Activated T-helper 2 cell treated with anti-CD3 and anti-CD28 coated beads, Interferon-gamma antibody, Interleukin-2, Interleukin-4, amounts not matched to agents 10 μg/mL and 5 μg/mL and 100 μg/mL, durations not matched to agents 14 hours and 24 hours and 36 hours (primary cell): ENCODE results near the gene CLCN3. TPM values are rescaled to one million over a fixed set of nuclear protein-coding genes. Genes with fewer than 3 reads are reported as not detected.

Experiments
- DNase-seq: peaks from one replicate; pipeline ENCODE4 v3.0.0; 2021; ENCODE audit warnings: low spot score
- H3K27ac Mint-ChIP-seq: one replicate; pipeline ENCODE4 v1.8.0; 2021; ENCODE audit warnings: mixed read lengths
- H3K27me3 Mint-ChIP-seq: one replicate; pipeline ENCODE4 v1.8.0; 2021; ENCODE audit warnings: low read depth, mixed read lengths
- H3K36me3 Mint-ChIP-seq: one replicate; pipeline ENCODE4 v1.8.0; 2021; ENCODE audit warnings: low read depth, mixed read lengths
- H3K4me1 Mint-ChIP-seq: one replicate; pipeline ENCODE4 v1.8.0; 2021; ENCODE audit warnings: low read depth, mixed read lengths
- H3K4me3 Mint-ChIP-seq: one replicate; pipeline ENCODE4 v1.8.0; 2021; ENCODE audit warnings: low read depth, mild to moderate bottlenecking, moderate library complexity, mixed read lengths
- H3K9me3 Mint-ChIP-seq: one replicate; pipeline ENCODE4 v1.8.0; 2021; ENCODE audit warnings: mixed read lengths
- intact Hi-C: fragments of 100-400 bp; cut with micrococcal nuclease; formaldehyde crosslinking; loops from one replicate; pipeline ENCODE4 v1.15.1; 2023
- total RNA-seq: library from RNA; stranded (reverse); gene quantifications from 2 replicates; pipeline ENCODE4 v1.2.3, GENCODE V29; 2022

The CLCN3 gene
- total RNA-seq, 1 donor from 2014 or later, result 25.6 TPM

DNA sequence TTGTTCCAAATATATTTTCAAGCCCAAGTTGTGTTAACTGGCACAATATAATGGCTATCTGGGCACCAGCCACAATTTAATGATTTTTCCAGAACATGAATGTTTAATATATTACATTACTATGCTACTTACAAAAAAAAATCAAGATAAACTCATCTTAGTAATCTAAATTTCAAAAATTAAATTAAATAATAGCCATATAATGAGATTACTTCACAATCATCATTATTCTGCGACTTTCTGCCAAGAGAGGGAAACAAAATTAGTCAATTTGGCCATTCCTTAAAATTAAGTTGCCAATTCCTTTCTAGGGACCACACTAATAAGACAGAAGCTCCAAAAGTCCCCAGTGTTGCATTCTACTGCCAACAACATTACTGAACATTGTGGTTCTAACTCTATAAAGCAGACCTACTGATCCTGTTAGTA, 15.5 kb upstream of the CLCN3 start:
- Mint-ChIP-seq H3K9me3 (no peaks in the 10 kb centered on the region), H3K27ac (peak overlapping the region; percentile 51), H3K4me1 (peaks cover 44% of the 10 kb centered on the region), H3K36me3 (peaks cover 31% of the 10 kb centered on the region), H3K4me3 (no peak overlapping the region), H3K27me3 (no peaks in the 10 kb centered on the region)
- intact Hi-C loops, result loop anchor here (1.0 to 2.0 kb wide), 2 partner anchors 7 to 14 kb away; partner anchors contain the start of gene NEK1
- DNase-seq, result no peak

GRCh38 chr4:169611157-169611556, 9.2 kb upstream of the CLCN3 start:
- intact Hi-C loops, result loop anchor here (5.0 to 10.0 kb wide), 3 partner anchors 196 to 746 kb away; partner anchors contain the start of gene CBR4
- H3K4me1 Mint-ChIP-seq, result peaks cover 47% of the 10 kb centered on the region

GRCh38 chr4:169611991-169612870, 8.1 kb upstream of the CLCN3 start, which contains the start of gene NEK1:
Gene NEK1, minus strand, starts transcription at chr4:169612583. Its CDS starts 9,953 bp downstream, at chr4:169602630.
- intact Hi-C loops, result loop anchor here (1.0 to 10.0 kb wide), 10 partner anchors 8 to 747 kb away; partner anchors contain the start of genes CBR4, CLCN3, HPF1 and MFAP3L
- H3K4me1 Mint-ChIP-seq, result peaks cover 46% of the 10 kb centered on the region
- H3K27ac Mint-ChIP-seq, result peak within 1 kb of the TSS; percentile 98
- peaks cover 6% of the 10 kb centered on the region for H3K36me3 Mint-ChIP-seq
- H3K27me3 Mint-ChIP-seq, result no peaks in the 10 kb centered on the region
- H3K4me3 Mint-ChIP-seq, result peak within 1 kb of the TSS; percentile 96
- DNase-seq, result peak; percentile 81
- H3K9me3 Mint-ChIP-seq, result no peaks in the 10 kb centered on the region

More at GRCh38 chr4:169611157-169611556, 9.2 kb upstream of the CLCN3 start:
- H3K4me3 Mint-ChIP-seq, result peak overlapping the region; percentile 96
- no peaks in the 10 kb centered on the region for H3K27me3 Mint-ChIP-seq
- H3K36me3 Mint-ChIP-seq, result peaks cover 14% of the 10 kb centered on the region
- peak overlapping the region; percentile 30 for H3K27ac Mint-ChIP-seq
- no peaks in the 10 kb centered on the region for H3K9me3 Mint-ChIP-seq
- DNase-seq, result no peak

GRCh38 chr4:169612871-169613859, 7.2 kb upstream of the CLCN3 start:
- Mint-ChIP-seq H3K4me3 (peak overlapping the region; percentile 96), H3K36me3 (peaks cover 3% of the 10 kb centered on the region), H3K27me3 (no peaks in the 10 kb centered on the region), H3K4me1 (peaks cover 50% of the 10 kb centered on the region), H3K27ac (peak overlapping the region; percentile 98), H3K9me3 (no peaks in the 10 kb centered on the region)
- intact Hi-C loops, result loop anchor here (1.0 to 10.0 kb wide), 10 partner anchors 7 to 748 kb away; partner anchors contain the start of genes CBR4, CLCN3, HPF1 and MFAP3L
- peak; percentile 66 for DNase-seq

DNA sequence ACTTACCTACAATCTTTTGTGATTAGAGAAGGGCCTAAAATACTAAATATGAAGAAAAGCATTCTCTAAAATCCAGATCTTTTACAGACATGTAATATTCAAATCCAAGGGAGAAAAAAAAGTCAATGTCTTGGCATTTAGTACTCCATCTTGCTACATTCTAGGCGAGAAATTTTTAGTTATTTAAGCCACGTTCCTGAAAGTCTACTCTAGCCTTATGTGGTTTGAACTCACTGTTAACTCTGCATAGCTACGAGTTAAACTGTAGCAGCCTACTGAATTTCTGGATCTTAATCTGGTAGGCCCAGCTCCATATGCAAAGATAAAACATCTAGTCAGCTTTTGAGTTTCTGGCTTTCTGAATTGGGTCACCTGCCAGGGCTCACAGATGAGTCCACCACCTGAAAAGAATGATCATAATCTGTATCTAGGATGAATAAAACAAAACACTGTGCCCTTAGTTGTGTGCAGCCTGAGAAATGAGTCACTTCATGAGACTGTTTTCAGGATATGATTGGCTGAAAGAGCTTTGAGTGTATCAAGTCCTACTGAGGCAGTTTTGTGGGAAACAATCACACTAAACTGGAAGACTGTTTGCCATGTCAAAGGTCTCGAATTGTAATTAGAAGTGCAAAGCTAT, 4.8 kb upstream of the CLCN3 start:
- no peaks in the 10 kb centered on the region for H3K9me3 Mint-ChIP-seq
- H3K4me1 Mint-ChIP-seq, result peaks cover 61% of the 10 kb centered on the region
- no peaks in the 10 kb centered on the region for H3K27me3 Mint-ChIP-seq
- H3K36me3 Mint-ChIP-seq, result no peaks in the 10 kb centered on the region
- intact Hi-C loops, result loop anchor here (10.0 kb wide), 2 partner anchors 201 to 751 kb away; no protein-coding TSS in a partner anchor
- no peak overlapping the region for H3K4me3 Mint-ChIP-seq
- no peak for DNase-seq
- H3K27ac Mint-ChIP-seq, result peak overlapping the region; percentile 77

GRCh38 chr4:169616846-169617245, 3.5 kb upstream of the CLCN3 start:
- no peaks in the 10 kb centered on the region for H3K9me3 Mint-ChIP-seq
- H3K4me3 Mint-ChIP-seq, result no peak overlapping the region
- no peaks in the 10 kb centered on the region for H3K36me3 Mint-ChIP-seq
- H3K27ac Mint-ChIP-seq, result peak overlapping the region; percentile 40
- no peaks in the 10 kb centered on the region for H3K27me3 Mint-ChIP-seq
- no peak for DNase-seq
- peaks cover 52% of the 10 kb centered on the region for H3K4me1 Mint-ChIP-seq
- intact Hi-C loops, result loop anchor here (10.0 kb wide), 2 partner anchors 202 to 752 kb away; no protein-coding TSS in a partner anchor

GRCh38 chr4:169617306-169617705, 3.1 kb upstream of the CLCN3 start:
- intact Hi-C loops, result loop anchor here (10.0 kb wide), 2 partner anchors 203 to 753 kb away; no protein-coding TSS in a partner anchor
- H3K4me3 Mint-ChIP-seq, result no peak overlapping the region

DNA sequence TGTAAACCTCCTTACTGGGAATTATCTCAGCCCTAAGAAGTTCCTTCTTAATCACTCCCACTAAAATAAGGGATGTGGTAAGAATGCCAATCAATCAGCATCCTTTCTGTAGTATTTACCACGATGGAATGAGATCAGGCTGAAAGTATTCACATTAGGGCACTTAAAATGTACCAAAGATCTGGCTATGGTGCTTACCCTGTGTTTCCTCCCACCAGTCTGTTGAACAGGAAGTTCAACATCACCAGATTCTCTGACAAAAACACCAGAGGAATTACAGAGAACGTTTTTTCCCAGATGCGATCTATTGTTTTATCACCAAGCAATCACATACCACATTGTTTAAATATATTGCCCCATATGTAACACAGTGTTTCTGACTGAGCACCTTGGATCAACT, 2.1 kb upstream of the CLCN3 start:
- H3K27me3 Mint-ChIP-seq, result no peaks in the 10 kb centered on the region
- no peak for DNase-seq
- H3K4me3 Mint-ChIP-seq, result peak overlapping the region; percentile 99
- H3K36me3 Mint-ChIP-seq, result no peaks in the 10 kb centered on the region
- H3K27ac Mint-ChIP-seq, result peak overlapping the region; percentile 79
- H3K4me1 Mint-ChIP-seq, result peaks cover 57% of the 10 kb centered on the region
- no peaks in the 10 kb centered on the region for H3K9me3 Mint-ChIP-seq
- intact Hi-C loops, result loop anchor here (2.0 to 10.0 kb wide), 3 partner anchors 13 to 753 kb away; no protein-coding TSS in a partner anchor

More at GRCh38 chr4:169617306-169617705, 3.1 kb upstream of the CLCN3 start:
- no peak for DNase-seq
- Mint-ChIP-seq H3K9me3 (no peaks in the 10 kb centered on the region), H3K36me3 (no peaks in the 10 kb centered on the region), H3K27me3 (no peaks in the 10 kb centered on the region), H3K27ac (peak overlapping the region; percentile 40), H3K4me1 (peaks cover 55% of the 10 kb centered on the region)

- Mint-ChIP-seq H3K9me3 (no peaks in the 10 kb centered on the region), H3K4me1 (peaks cover 60% of the 10 kb centered on the region), H3K27me3 (no peaks in the 10 kb centered on the region), H3K27ac (peak overlapping the region; percentile 99), H3K36me3 (peaks cover 5% of the 10 kb centered on the region), H3K4me3 (peak overlapping the region; percentile 99)
- intact Hi-C loops, result loop anchor here (2.0 to 10.0 kb wide), 3 partner anchors 14 to 754 kb away; no protein-coding TSS in a partner anchor
- DNase-seq, result no peak
Measured at GRCh38 chr4:169618986-169619385, 1.4 kb upstream of the CLCN3 start.

DNA sequence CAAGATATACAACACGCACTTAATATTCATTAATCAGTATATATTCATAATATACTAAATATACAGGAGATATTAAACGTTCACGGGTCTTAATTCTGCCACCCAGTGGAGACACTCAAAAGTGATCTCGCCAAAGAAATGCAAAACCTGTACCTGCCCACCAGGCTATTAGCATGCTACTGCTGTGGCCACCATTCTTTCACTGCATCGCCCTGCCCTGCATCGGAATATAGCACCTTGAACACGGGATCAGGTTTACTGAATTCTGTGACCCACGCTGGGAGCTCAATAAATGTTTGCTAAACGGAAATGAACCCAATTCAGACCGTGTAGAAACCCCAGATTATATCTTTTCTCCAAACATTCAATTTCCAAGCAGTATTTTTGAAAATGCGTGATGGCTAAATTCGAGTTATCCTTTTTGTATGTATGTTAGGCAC, 840 bp upstream of the CLCN3 start:
- Mint-ChIP-seq H3K27ac (peak overlapping the region; percentile 99), H3K4me1 (peaks cover 60% of the 10 kb centered on the region), H3K4me3 (peak overlapping the region; percentile 99), H3K27me3 (no peaks in the 10 kb centered on the region), H3K9me3 (no peaks in the 10 kb centered on the region), H3K36me3 (peaks cover 5% of the 10 kb centered on the region)
- intact Hi-C loops, result loop anchor here (2.0 to 10.0 kb wide), 3 partner anchors 15 to 755 kb away; no protein-coding TSS in a partner anchor
- peak; percentile 28 for DNase-seq

DNA sequence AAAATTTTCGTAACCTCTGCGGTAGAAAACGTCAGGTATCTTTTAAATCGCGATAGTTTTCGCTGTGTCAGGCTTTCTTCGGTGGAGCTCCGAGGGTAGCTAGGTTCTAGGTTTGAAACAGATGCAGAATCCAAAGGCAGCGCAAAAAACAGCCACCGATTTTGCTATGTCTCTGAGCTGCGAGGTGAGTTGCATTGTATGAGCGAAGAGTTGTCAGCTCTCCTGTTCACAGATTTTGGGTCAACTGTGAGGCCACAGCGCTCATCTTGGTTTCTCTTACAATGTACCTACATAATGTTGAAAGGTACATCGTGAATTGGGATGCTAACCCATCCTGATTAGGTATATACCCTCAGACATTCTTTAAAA, 486 bp downstream of the CLCN3 start:
- peak overlapping the region; percentile 99 for H3K27ac Mint-ChIP-seq
- peak overlapping the region; percentile 99 for H3K4me3 Mint-ChIP-seq
- no peaks in the 10 kb centered on the region for H3K9me3 Mint-ChIP-seq
- peaks cover 8% of the 10 kb centered on the region for H3K36me3 Mint-ChIP-seq
- intact Hi-C loops, result loop anchor here (1.0 kb wide), 1 partner anchor 9 kb away; the partner anchor contains the start of gene NEK1
- H3K4me1 Mint-ChIP-seq, result peaks cover 60% of the 10 kb centered on the region
- peak; percentile 22 for DNase-seq
- H3K27me3 Mint-ChIP-seq, result no peaks in the 10 kb centered on the region
